Esophagus squamous epithelium (tissue), 5 donors: Measurements from ENCODE around the gene CLMP. TPM values are rescaled to one million over a fixed set of nuclear protein-coding genes. Genes with fewer than 3 reads are reported as not detected.

ENCODE experiments used
- DNase-seq: peaks from one replicate; lab custom pipeline; 2025; lab: John Stamatoyannopoulos, UW
- H3K27ac ChIP-seq, 4 donors: fragments of 200-600 bp; sonication (generic); one replicate each; pipeline ENCODE4 v1.5.1; 2016 to 2019; ENCODE audit warnings: mild to moderate bottlenecking in 1 of 4
- H3K27me3 ChIP-seq, 4 donors: fragments of 200-600 bp; sonication (generic); 1 replicate in 3 of 4; 2 replicates in 1 of 4; pipeline versions ENCODE4 v1.5.1 to v1.6.0; 2017 to 2021; ENCODE audit warnings: antibody characterized with exemption in 1 of 4
- H3K36me3 ChIP-seq, 3 donors: fragments of 200-600 bp; sonication (generic); one replicate each; pipeline ENCODE4 v1.5.1; 2016 to 2019
- H3K4me1 ChIP-seq, 3 donors: fragments of 200-600 bp; sonication (generic); one replicate each; pipeline ENCODE4 v1.5.1; 2017 to 2019
- H3K4me3 ChIP-seq, 4 donors: fragments of 200-600 bp; sonication (generic); 1 replicate in 3 of 4; 2 replicates in 1 of 4; pipeline ENCODE4 v1.5.1; 2016 to 2019; ENCODE audit warnings: mild to moderate bottlenecking in 2 of 4, moderate library complexity in 1 of 4
- H3K9me3 ChIP-seq, 3 donors: fragments of 200-600 bp; sonication (generic); one replicate each; pipeline ENCODE4 v1.5.1; 2016 to 2019
- POLR2A ChIP-seq, 4 donors: fragments of 450-650 bp; IDR thresholded peaks; one replicate each; pipeline ENCODE4 v1.6.1; 2017; ENCODE audit warnings: antibody characterized with exemption in 4 of 4, mild to moderate bottlenecking in 4 of 4, moderate library complexity in 3 of 4
- WGBS, 2 donors: methylation state at CpG; one replicate each; pipeline ENCODE4 v1.1.5; 2018; 5-methylcytosine and 5-hydroxymethylcytosine counted together
- intact Hi-C: fragments of 100-400 bp; cut with DNase I; formaldehyde crosslinking; loops from one replicate; pipeline ENCODE4 v1.15.0; 2022
- total RNA-seq, 4 donors: library from RNA; depleted of rRNA; stranded (reverse); fragments of >200 nt; gene quantifications; one replicate each; pipeline ENCODE4 v1.1.0, GENCODE V29; 2016
- TF ChIP-seq, protein P1 (sequence below), 6 experiments: fragments of 450-650 bp in 4 of 6; fragments of 200-600 bp in 2 of 6; sonication (generic) in 2 of 6; IDR thresholded peaks; one replicate each; pipeline ENCODE4 v1.5.1; 2016 to 2019; ENCODE audit warnings: antibody characterized with exemption in 6 of 6, mild to moderate bottlenecking in 4 of 6, moderate library complexity in 4 of 6
- donor health status: DM: yes; HTN: yes; CAD: no.

Gene CLMP
- total RNA-seq, 4 donors from 2014 or later, result 4.8 to 47.9 (median 15.2) TPM

DNA sequence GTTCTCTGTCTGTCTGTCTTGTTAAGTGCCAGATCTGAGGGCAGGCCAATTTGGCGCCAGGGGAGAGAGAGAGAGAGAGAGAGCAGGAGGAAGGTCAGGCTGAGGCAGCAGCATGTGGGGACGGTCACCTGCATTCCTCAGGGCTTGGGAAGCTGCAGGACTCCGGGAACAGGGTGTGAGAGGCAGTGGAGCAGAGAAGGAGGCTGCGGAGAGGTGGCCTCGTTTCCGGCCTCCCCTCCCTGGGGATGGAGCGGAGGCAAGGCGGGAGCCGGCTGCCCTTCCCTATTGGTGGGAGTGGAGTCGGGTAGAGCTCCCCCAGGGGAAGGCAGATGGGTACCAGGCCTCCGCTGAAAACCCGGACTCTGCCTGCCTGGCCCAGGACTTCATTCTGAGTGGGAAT, 9.7 kb downstream of the CLMP start:
- Histone ChIP-seq H3K27me3 (peaks cover 0 to 65% (median 0%) of the 10 kb centered on the region in 4 donors), H3K4me1 (peaks cover 0 to 50% (median 3%) of the 10 kb centered on the region in 3 donors), H3K36me3 (no peaks in the 10 kb centered on the region), H3K4me3 (no peak overlapping the region), H3K9me3 (no peaks in the 10 kb centered on the region), H3K27ac (no peak overlapping the region)
- DNase-seq, result no peak
- intact Hi-C loops, result no loop called here
- no peak for TF ChIP-seq POLR2A (IDR thresholded peaks at IDR 0.05)
- TF ChIP-seq, protein P1, sequence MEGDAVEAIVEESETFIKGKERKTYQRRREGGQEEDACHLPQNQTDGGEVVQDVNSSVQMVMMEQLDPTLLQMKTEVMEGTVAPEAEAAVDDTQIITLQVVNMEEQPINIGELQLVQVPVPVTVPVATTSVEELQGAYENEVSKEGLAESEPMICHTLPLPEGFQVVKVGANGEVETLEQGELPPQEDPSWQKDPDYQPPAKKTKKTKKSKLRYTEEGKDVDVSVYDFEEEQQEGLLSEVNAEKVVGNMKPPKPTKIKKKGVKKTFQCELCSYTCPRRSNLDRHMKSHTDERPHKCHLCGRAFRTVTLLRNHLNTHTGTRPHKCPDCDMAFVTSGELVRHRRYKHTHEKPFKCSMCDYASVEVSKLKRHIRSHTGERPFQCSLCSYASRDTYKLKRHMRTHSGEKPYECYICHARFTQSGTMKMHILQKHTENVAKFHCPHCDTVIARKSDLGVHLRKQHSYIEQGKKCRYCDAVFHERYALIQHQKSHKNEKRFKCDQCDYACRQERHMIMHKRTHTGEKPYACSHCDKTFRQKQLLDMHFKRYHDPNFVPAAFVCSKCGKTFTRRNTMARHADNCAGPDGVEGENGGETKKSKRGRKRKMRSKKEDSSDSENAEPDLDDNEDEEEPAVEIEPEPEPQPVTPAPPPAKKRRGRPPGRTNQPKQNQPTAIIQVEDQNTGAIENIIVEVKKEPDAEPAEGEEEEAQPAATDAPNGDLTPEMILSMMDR (IDR thresholded peaks at IDR 0.05), result no peak
- WGBS, 2 donors, result 70 to 83% methylated on average over 10 to 12 of the region's 12 CpGs

DNA sequence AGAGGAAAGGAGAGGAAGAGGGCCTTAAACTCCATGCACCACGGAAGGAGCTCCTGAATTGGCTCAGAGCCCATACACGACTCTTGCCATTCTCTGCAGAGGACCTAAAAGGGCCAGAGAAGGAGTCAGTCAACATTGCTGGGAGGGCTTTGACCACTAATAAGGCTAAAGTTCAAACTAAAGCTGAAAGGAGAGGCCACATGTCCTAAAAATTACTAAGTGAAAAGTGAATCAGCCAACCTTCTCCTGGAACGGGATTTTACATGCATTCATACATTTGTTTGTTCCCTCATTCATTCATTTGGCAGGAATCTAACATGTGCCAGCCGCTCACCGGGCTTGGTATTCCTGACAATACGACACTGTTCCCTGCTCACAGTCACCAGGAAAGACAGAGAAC, 10.5 kb downstream of the CLMP start:
- peaks cover 0 to 52% (median 3%) of the 10 kb centered on the region in 3 donors for H3K4me1 ChIP-seq
- H3K36me3 ChIP-seq, result no peaks in the 10 kb centered on the region
- intact Hi-C loops, result no loop called here
- H3K9me3 ChIP-seq, result no peaks in the 10 kb centered on the region
- DNase-seq, result no peak
- H3K27me3 ChIP-seq, result peaks cover 0 to 57% (median 0%) of the 10 kb centered on the region in 4 donors
- H3K27ac ChIP-seq, result no peak overlapping the region
- no peak overlapping the region for H3K4me3 ChIP-seq
- 36 to 41% methylated on average over 5 to 6 of the region's 6 CpGs for WGBS, 2 donors
- no peak for TF ChIP-seq POLR2A (IDR thresholded peaks at IDR 0.05)
- TF ChIP-seq, protein P1 (IDR thresholded peaks at IDR 0.05), result no peak

DNA sequence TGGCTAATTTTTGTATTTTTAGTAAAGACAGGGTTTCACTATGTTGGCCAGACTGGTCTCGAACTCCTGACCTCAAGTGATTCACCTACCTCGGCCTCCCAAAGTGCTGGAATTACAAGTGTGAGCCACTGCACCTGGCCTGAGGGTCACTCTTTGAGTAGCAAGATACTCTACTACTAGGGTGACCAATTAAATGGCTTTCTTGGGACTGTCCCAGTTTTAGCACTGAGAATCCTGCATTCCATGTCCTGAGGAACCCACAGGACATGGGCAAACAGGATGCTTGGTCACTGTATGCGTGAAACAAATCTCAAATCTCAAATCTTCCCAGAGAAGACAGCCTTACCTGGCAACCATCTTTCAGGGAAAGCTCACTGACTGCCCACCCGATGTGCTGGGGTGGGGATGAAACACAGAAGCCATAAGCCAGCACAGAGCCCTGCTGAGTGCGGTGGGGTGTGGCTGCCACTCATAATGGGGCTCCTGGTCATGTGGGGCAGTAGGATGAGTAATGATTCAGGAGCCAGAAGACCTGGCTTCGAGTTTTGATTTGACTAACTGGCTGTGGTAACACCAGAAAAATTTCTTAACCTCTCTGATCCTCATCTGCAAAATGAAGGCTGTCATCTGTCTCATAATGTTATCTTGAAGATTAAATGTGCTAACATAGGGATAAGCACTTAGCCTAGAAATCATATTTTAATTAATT, 11.5 kb downstream of the CLMP start:
- Histone ChIP-seq H3K27me3 (peaks cover 0 to 47% (median 0%) of the 10 kb centered on the region in 4 donors), H3K36me3 (no peaks in the 10 kb centered on the region), H3K4me1 (peaks cover 0 to 52% (median 3%) of the 10 kb centered on the region in 3 donors), H3K27ac (no peak overlapping the region), H3K4me3 (no peak overlapping the region), H3K9me3 (no peaks in the 10 kb centered on the region)
- WGBS, 2 donors, result 53 to 62% methylated on average over 5 of the region's 6 CpGs
- DNase-seq, result no peak
- intact Hi-C loops, result no loop called here
- no peak for TF ChIP-seq POLR2A (IDR thresholded peaks at IDR 0.05)
- TF ChIP-seq, protein P1 (IDR thresholded peaks at IDR 0.05), result no peak

- Histone ChIP-seq H3K4me1 (peaks cover 0 to 42% (median 3%) of the 10 kb centered on the region in 3 donors), H3K27me3 (peaks cover 0 to 32% (median 0%) of the 10 kb centered on the region in 4 donors), H3K36me3 (no peaks in the 10 kb centered on the region), H3K27ac (no peak overlapping the region), H3K4me3 (no peak overlapping the region), H3K9me3 (no peaks in the 10 kb centered on the region)
- no peak for DNase-seq
- 75 to 81% methylated on average over 10 of the region's 10 CpGs for WGBS, 2 donors
- TF ChIP-seq POLR2A (IDR thresholded peaks at IDR 0.05), result no peak
- TF ChIP-seq, protein P1 (IDR thresholded peaks at IDR 0.05), result no peak
- intact Hi-C loops, result no loop called here
Measured at GRCh38 chr11:123181767-123182500, 13.1 kb downstream of the CLMP start.

- DNase-seq, result no peak
- no peaks in the 10 kb centered on the region for H3K36me3 ChIP-seq
- H3K4me1 ChIP-seq, result peaks cover 0 to 42% (median 3%) of the 10 kb centered on the region in 3 donors
- H3K4me3 ChIP-seq, result no peak overlapping the region
- intact Hi-C loops, result no loop called here
- WGBS, 2 donors, result 95 to 97% methylated on average over 4 of the region's 4 CpGs
- TF ChIP-seq, protein P1 (IDR thresholded peaks at IDR 0.05), result no peak
- TF ChIP-seq POLR2A (IDR thresholded peaks at IDR 0.05), result no peak
- H3K27me3 ChIP-seq, result peaks cover 0 to 24% (median 0%) of the 10 kb centered on the region in 4 donors
- no peak overlapping the region for H3K27ac ChIP-seq
- H3K9me3 ChIP-seq, result no peaks in the 10 kb centered on the region
Measured at GRCh38 chr11:123181075-123181474, 14.0 kb downstream of the CLMP start.
